ENCODE results near the gene CRLF3.
A peak's percentile ranks its signal among the peaks of the same experiment; 100 is the strongest.

The CRLF3 gene

GRCh38 chr17:30824356-30825145, at the start of gene CRLF3:
Gene CRLF3, minus strand, starts transcription at chr17:30824692. Its CDS starts 41 bp downstream, at chr17:30824651.
- H3K9me3 ChIP-seq (ENCODE audit: control insufficient read depth in 5 of 5, low read length in 5 of 5) = no peaks in the 10 kb centered on the region
- peak within 1 kb of the TSS; percentile 71 to 96 (median 92) for H3K4me3 ChIP-seq (ENCODE audit: low read depth in 1 of 5, low read length in 5 of 5)
- H3K27ac ChIP-seq (ENCODE audit: low read depth, low read length) = peak within 1 kb of the TSS; percentile 82
- no peaks in the 10 kb centered on the region for H3K36me3 ChIP-seq (ENCODE audit: control insufficient read depth in 5 of 5, insufficient read depth in 5 of 5, low read length in 5 of 5)
- H3K27me3 ChIP-seq (ENCODE audit: control insufficient read depth in 5 of 5, insufficient read depth in 4 of 5, low read length in 5 of 5) = no peaks in the 10 kb centered on the region
- peaks cover 0 to 36% (median 25%) of the 10 kb centered on the region in 5 donors for H3K4me1 ChIP-seq (ENCODE audit: control insufficient read depth in 5 of 5, insufficient read depth in 5 of 5, low read length in 5 of 5)
- H3K9ac ChIP-seq (ENCODE audit: low read length in 5 of 5) = peak within 1 kb of the TSS; percentile 83 to 87 (median 85)

GRCh38 chr17:30869005-30869404, 44.5 kb upstream of the CRLF3 start:
- Histone ChIP-seq H3K4me3 (ENCODE audit: low read depth in 1 of 5, low read length in 5 of 5) (no peak overlapping the region), H3K9me3 (ENCODE audit: control insufficient read depth in 5 of 5, low read length in 5 of 5) (no peaks in the 10 kb centered on the region), H3K36me3 (ENCODE audit: control insufficient read depth in 5 of 5, insufficient read depth in 5 of 5, low read length in 5 of 5) (peaks cover 0 to 3% (median 0%) of the 10 kb centered on the region in 5 donors)

GRCh38 chr17:30864636-30865035, 40.1 kb upstream of the CRLF3 start:
- Histone ChIP-seq H3K27me3 (ENCODE audit: control insufficient read depth in 5 of 5, insufficient read depth in 4 of 5, low read length in 5 of 5) (no peaks in the 10 kb centered on the region), H3K9ac (ENCODE audit: low read length in 5 of 5) (no peak overlapping the region), H3K4me3 (ENCODE audit: low read depth in 1 of 5, low read length in 5 of 5) (no peak overlapping the region), H3K27ac (ENCODE audit: low read depth, low read length) (no peak overlapping the region), H3K4me1 (ENCODE audit: control insufficient read depth in 5 of 5, insufficient read depth in 5 of 5, low read length in 5 of 5) (no peaks in the 10 kb centered on the region), H3K36me3 (ENCODE audit: control insufficient read depth in 5 of 5, insufficient read depth in 5 of 5, low read length in 5 of 5) (peaks cover 0 to 3% (median 0%) of the 10 kb centered on the region in 5 donors), H3K9me3 (ENCODE audit: control insufficient read depth in 5 of 5, low read length in 5 of 5) (no peaks in the 10 kb centered on the region)

More at GRCh38 chr17:30869005-30869404, 44.5 kb upstream of the CRLF3 start:
- Histone ChIP-seq H3K4me1 (ENCODE audit: control insufficient read depth in 5 of 5, insufficient read depth in 5 of 5, low read length in 5 of 5) (no peaks in the 10 kb centered on the region), H3K27me3 (ENCODE audit: control insufficient read depth in 5 of 5, insufficient read depth in 4 of 5, low read length in 5 of 5) (no peaks in the 10 kb centered on the region), H3K27ac (ENCODE audit: low read depth, low read length) (no peak overlapping the region), H3K9ac (ENCODE audit: low read length in 5 of 5) (no peak overlapping the region)

GRCh38 chr17:30858556-30859250, 34.2 kb upstream of the CRLF3 start:
- H3K4me3 ChIP-seq (ENCODE audit: low read depth in 1 of 5, low read length in 5 of 5) = no peak overlapping the region
- H3K9me3 ChIP-seq (ENCODE audit: control insufficient read depth in 5 of 5, low read length in 5 of 5) = no peaks in the 10 kb centered on the region
- H3K36me3 ChIP-seq (ENCODE audit: control insufficient read depth in 5 of 5, insufficient read depth in 5 of 5, low read length in 5 of 5) = no peaks in the 10 kb centered on the region
- no peak overlapping the region for H3K9ac ChIP-seq (ENCODE audit: low read length in 5 of 5)
- no peaks in the 10 kb centered on the region for H3K27me3 ChIP-seq (ENCODE audit: control insufficient read depth in 5 of 5, insufficient read depth in 4 of 5, low read length in 5 of 5)
- no peak overlapping the region for H3K27ac ChIP-seq (ENCODE audit: low read depth, low read length)
- H3K4me1 ChIP-seq (ENCODE audit: control insufficient read depth in 5 of 5, insufficient read depth in 5 of 5, low read length in 5 of 5) = no peaks in the 10 kb centered on the region

- Histone ChIP-seq H3K36me3 (ENCODE audit: control insufficient read depth in 5 of 5, insufficient read depth in 5 of 5, low read length in 5 of 5) (no peaks in the 10 kb centered on the region), H3K4me1 (ENCODE audit: control insufficient read depth in 5 of 5, insufficient read depth in 5 of 5, low read length in 5 of 5) (no peaks in the 10 kb centered on the region), H3K4me3 (ENCODE audit: low read depth in 1 of 5, low read length in 5 of 5) (no peak overlapping the region), H3K27me3 (ENCODE audit: control insufficient read depth in 5 of 5, insufficient read depth in 4 of 5, low read length in 5 of 5) (no peaks in the 10 kb centered on the region), H3K27ac (ENCODE audit: low read depth, low read length) (no peak overlapping the region), H3K9me3 (ENCODE audit: control insufficient read depth in 5 of 5, low read length in 5 of 5) (no peaks in the 10 kb centered on the region), H3K9ac (ENCODE audit: low read length in 5 of 5) (no peak overlapping the region)
Observed at GRCh38 chr17:30854146-30854545, 29.7 kb upstream of the CRLF3 start.

GRCh38 chr17:30848021-30848420, 23.5 kb upstream of the CRLF3 start:
- H3K9ac ChIP-seq (ENCODE audit: low read length in 5 of 5) = no peak overlapping the region
- no peaks in the 10 kb centered on the region for H3K36me3 ChIP-seq (ENCODE audit: control insufficient read depth in 5 of 5, insufficient read depth in 5 of 5, low read length in 5 of 5)
- H3K9me3 ChIP-seq (ENCODE audit: control insufficient read depth in 5 of 5, low read length in 5 of 5) = no peaks in the 10 kb centered on the region
- H3K27ac ChIP-seq (ENCODE audit: low read depth, low read length) = no peak overlapping the region
- H3K27me3 ChIP-seq (ENCODE audit: control insufficient read depth in 5 of 5, insufficient read depth in 4 of 5, low read length in 5 of 5) = no peaks in the 10 kb centered on the region
- no peak overlapping the region for H3K4me3 ChIP-seq (ENCODE audit: low read depth in 1 of 5, low read length in 5 of 5)
- no peaks in the 10 kb centered on the region for H3K4me1 ChIP-seq (ENCODE audit: control insufficient read depth in 5 of 5, insufficient read depth in 5 of 5, low read length in 5 of 5)

- peak overlapping the region in 3 of 5 donors; percentile 27 to 48 (median 37) for H3K4me3 ChIP-seq (ENCODE audit: low read depth in 1 of 5, low read length in 5 of 5)
- H3K9ac ChIP-seq (ENCODE audit: low read length in 5 of 5) = no peak overlapping the region
- H3K27ac ChIP-seq (ENCODE audit: low read depth, low read length) = no peak overlapping the region
- H3K27me3 ChIP-seq (ENCODE audit: control insufficient read depth in 5 of 5, insufficient read depth in 4 of 5, low read length in 5 of 5) = no peaks in the 10 kb centered on the region
- no peaks in the 10 kb centered on the region for H3K36me3 ChIP-seq (ENCODE audit: control insufficient read depth in 5 of 5, insufficient read depth in 5 of 5, low read length in 5 of 5)
- H3K4me1 ChIP-seq (ENCODE audit: control insufficient read depth in 5 of 5, insufficient read depth in 5 of 5, low read length in 5 of 5) = no peaks in the 10 kb centered on the region
- no peaks in the 10 kb centered on the region for H3K9me3 ChIP-seq (ENCODE audit: control insufficient read depth in 5 of 5, low read length in 5 of 5)
Observed at GRCh38 chr17:30840771-30841170, 16.3 kb upstream of the CRLF3 start.

GRCh38 chr17:30838202-30838807, 13.8 kb upstream of the CRLF3 start:
- Histone ChIP-seq H3K9me3 (ENCODE audit: control insufficient read depth in 5 of 5, low read length in 5 of 5) (no peaks in the 10 kb centered on the region), H3K9ac (ENCODE audit: low read length in 5 of 5) (no peak overlapping the region), H3K4me1 (ENCODE audit: control insufficient read depth in 5 of 5, insufficient read depth in 5 of 5, low read length in 5 of 5) (no peaks in the 10 kb centered on the region), H3K4me3 (ENCODE audit: low read depth in 1 of 5, low read length in 5 of 5) (no peak overlapping the region), H3K27ac (ENCODE audit: low read depth, low read length) (no peak overlapping the region), H3K27me3 (ENCODE audit: control insufficient read depth in 5 of 5, insufficient read depth in 4 of 5, low read length in 5 of 5) (no peaks in the 10 kb centered on the region), H3K36me3 (ENCODE audit: control insufficient read depth in 5 of 5, insufficient read depth in 5 of 5, low read length in 5 of 5) (no peaks in the 10 kb centered on the region)

GRCh38 chr17:30832438-30833124, 8.1 kb upstream of the CRLF3 start:
- H3K27ac ChIP-seq (ENCODE audit: low read depth, low read length) = no peak overlapping the region

More at GRCh38 chr17:30832438-30833124, 8.1 kb upstream of the CRLF3 start:
- Histone ChIP-seq H3K4me1 (ENCODE audit: control insufficient read depth in 5 of 5, insufficient read depth in 5 of 5, low read length in 5 of 5) (peaks cover 0 to 19% (median 16%) of the 10 kb centered on the region in 5 donors), H3K9me3 (ENCODE audit: control insufficient read depth in 5 of 5, low read length in 5 of 5) (no peaks in the 10 kb centered on the region), H3K36me3 (ENCODE audit: control insufficient read depth in 5 of 5, insufficient read depth in 5 of 5, low read length in 5 of 5) (no peaks in the 10 kb centered on the region), H3K27me3 (ENCODE audit: control insufficient read depth in 5 of 5, insufficient read depth in 4 of 5, low read length in 5 of 5) (no peaks in the 10 kb centered on the region), H3K4me3 (ENCODE audit: low read depth in 1 of 5, low read length in 5 of 5) (peak overlapping the region; percentile 62 to 94 (median 85)), H3K9ac (ENCODE audit: low read length in 5 of 5) (peak overlapping the region; percentile 32 to 96 (median 92))

All from subcutaneous abdominal adipose tissue (tissue), 5 donors.